Endodermal cell (in vitro differentiated cells): ENCODE data around the gene MLST8. TPM values are rescaled to one million over a fixed set of nuclear protein-coding genes. Genes with fewer than 3 reads are reported as not detected.

Source experiments
- total RNA-seq, 2 donors: library from RNA; stranded (reverse); fragmentation: NEBNext Ultra II Directional in 1 of 2; extraction: Animal tissue kit (Norgen Biotek cat#: 25700) in 1 of 2; gene quantifications; 2 replicates in 1 of 2; 3 replicates in 1 of 2; pipeline ENCODE4 v1.2.1, GENCODE V29; 2021

Gene MLST8
- total RNA-seq, 2 donors from 2014 or later, result 60.3 to 70.8 TPM

Other genes with a start within 250 kb of the MLST8 start
- gene NDUFB10, start 245.9 kb upstream of the MLST8 start, total RNA-seq, result 100 to 1,000 TPM; 167 to 192 TPM
- gene RPS2, start 240.6 kb upstream of the MLST8 start, total RNA-seq, result 1,000 to 10,000 TPM; 3,064 to 3,492 TPM
- gene RNF151, start 238.6 kb upstream of the MLST8 start, total RNA-seq, result under 1 TPM in 1 of 2 donors, not detected in 1; 0.44 TPM
- 10 to 100 TPM; 43.4 to 49.7 TPM for gene TBL3, start 233.4 kb upstream of the MLST8 start, total RNA-seq
- under 1 TPM in 1 of 2 donors, not detected in 1; 0.42 TPM for gene NOXO1, start 224.0 kb upstream of the MLST8 start, total RNA-seq
- 10 to 100 TPM; 40.3 to 45.5 TPM for gene GFER, start 221.3 kb upstream of the MLST8 start, total RNA-seq
- 10 to 100 TPM in 1 of 2 donors, 1 to 10 TPM in 1; 7.0 to 11.2 TPM for gene SYNGR3, start 215.5 kb upstream of the MLST8 start, total RNA-seq
- gene ZNF598, start 195.6 kb upstream of the MLST8 start, total RNA-seq, result 10 to 100 TPM; 45.6 to 49.5 TPM
- 1 to 10 TPM; 1.2 to 1.9 TPM for gene NPW, start 185.7 kb upstream of the MLST8 start, total RNA-seq
- 10 to 100 TPM; 20.1 to 25.5 TPM for gene NHERF2, start 178.6 kb upstream of the MLST8 start, total RNA-seq
- 10 to 100 TPM; 43.2 to 46.1 TPM for gene NTHL1, start 157.6 kb upstream of the MLST8 start, total RNA-seq
- gene TSC2, start 157.5 kb upstream of the MLST8 start, total RNA-seq, result 100 to 1,000 TPM; 166 to 192 TPM
- gene PKD1, start 69.6 kb upstream of the MLST8 start, total RNA-seq, result 100 to 1,000 TPM; 104 to 110 TPM
- gene RAB26, start 56.8 kb upstream of the MLST8 start, total RNA-seq, result 1 to 10 TPM; 3.2 to 4.9 TPM
- gene TRAF7, start 49.7 kb upstream of the MLST8 start, total RNA-seq, result 100 to 1,000 TPM; 108 to 110 TPM
- gene CASKIN1, start 8.8 kb upstream of the MLST8 start, total RNA-seq, result 1 to 10 TPM; 8.2 to 9.7 TPM
- gene BRICD5, start 5.4 kb downstream of the MLST8 start, total RNA-seq, result 10 to 100 TPM in 1 of 2 donors, 1 to 10 TPM in 1; 7.7 to 15.0 TPM
- gene PGP, start 9.4 kb downstream of the MLST8 start, total RNA-seq, result 10 to 100 TPM; 31.0 to 32.0 TPM
- gene E4F1, start 18.1 kb downstream of the MLST8 start, total RNA-seq, result 10 to 100 TPM; 24.5 to 29.6 TPM
- gene DNASE1L2, start 31.0 kb downstream of the MLST8 start, total RNA-seq, result 1 to 10 TPM in 1 of 2 donors, under 1 TPM in 1; 0.35 to 1.3 TPM
- 10 to 100 TPM; 75.8 to 94.7 TPM for gene ECI1, start 46.1 kb downstream of the MLST8 start, total RNA-seq
- gene RNPS1, start 62.7 kb downstream of the MLST8 start, total RNA-seq, result 100 to 1,000 TPM; 273 to 289 TPM
- 1 to 10 TPM; 3.3 to 3.5 TPM for gene ABCA3, start 135.3 kb downstream of the MLST8 start, total RNA-seq
- 10 to 100 TPM; 50.8 to 58.9 TPM for gene CCNF, start 224.0 kb downstream of the MLST8 start, total RNA-seq